GM19043 (cell line): ENCODE results near the gene CCDC107.

ENCODE experiments used
- ATAC-seq: cut with Tn5 transposase; IDR thresholded peaks from one replicate; pipeline ENCODE4 v1.9.1; 2021; ENCODE audit warnings: low read depth; ENCODE audit not compliant: unreplicated experiment

The CCDC107 gene

GRCh38 chr9:35700031-35700430, 41.9 kb downstream of the CCDC107 start:
- no peak for ATAC-seq

DNA sequence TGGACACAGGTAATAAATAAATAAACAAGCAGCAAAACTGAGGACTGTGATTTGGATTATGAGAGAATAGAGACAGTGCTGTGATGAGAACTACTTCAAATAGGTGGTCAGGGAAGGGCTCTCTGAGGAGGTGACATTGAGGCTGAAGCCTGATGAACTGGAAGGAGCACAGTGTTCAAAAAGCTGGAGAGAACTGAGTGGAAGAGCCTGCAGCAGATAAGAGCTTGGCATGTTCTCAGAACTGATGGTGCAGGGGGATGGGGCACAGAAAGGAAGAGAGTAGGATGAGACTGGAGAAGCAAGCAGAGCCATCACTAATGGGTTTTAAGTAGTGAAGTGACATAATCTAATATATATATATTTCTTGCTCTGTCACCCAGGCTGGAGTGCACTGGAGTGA, 42.9 kb downstream of the CCDC107 start:
- no peak for ATAC-seq

GRCh38 chr9:35702696-35703095, 44.6 kb downstream of the CCDC107 start:
- no peak for ATAC-seq

DNA sequence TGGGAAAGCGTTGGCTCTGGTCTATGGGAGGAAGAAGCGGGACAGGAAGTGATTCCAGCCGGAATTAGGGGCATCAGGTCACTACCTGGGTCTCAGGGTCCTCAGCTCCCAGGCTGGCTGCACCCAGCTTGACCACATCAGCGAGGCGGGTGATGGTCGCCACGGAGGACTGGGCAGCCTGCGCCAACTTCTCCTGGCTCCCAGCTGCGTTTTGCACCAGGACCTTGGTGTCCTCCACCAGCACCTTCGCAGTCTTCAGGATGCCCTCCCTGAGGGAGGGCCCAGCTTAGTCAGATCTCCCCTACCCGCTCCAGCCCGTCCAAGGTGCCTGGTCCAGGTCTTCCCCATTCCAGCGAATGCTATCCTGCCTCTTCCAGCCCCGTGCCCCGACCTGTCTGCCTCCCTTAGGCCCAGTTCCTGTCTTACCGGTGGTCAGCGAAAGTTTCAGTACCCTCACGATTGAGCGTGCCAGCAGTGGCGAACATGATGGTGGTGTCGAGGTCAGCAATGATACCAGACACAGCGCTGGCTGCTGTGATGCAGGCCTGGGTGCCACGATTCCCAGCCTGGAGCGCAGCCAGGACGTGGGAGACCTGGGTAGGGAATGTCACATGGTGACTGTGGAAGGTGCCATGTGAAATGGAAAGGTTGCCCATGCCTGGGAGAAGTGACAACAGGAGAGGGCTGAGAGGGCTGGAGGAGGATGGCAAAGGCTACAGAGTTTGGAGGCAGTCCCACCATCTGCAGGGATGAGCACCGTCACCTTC, 46.0 kb downstream of the CCDC107 start:
- no peak for ATAC-seq

DNA sequence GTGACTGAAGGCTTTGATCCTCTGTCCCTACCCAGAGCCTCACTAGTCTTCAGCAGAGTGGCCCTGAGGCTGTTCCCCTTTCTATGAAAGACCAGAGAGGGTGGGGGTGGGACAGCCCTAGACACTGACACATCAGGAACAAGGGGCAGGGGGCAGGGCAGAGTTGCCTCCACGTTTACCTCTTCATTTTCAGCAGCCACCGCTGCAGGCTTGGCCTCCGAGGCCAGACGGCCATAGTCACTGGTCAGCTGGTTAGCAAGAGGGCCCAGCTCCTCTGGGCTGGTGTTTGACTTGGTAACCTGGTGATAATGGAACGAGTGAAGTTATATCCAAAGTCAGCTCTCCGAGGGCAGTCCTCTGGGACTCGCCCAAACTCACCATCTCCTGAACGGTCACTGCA, 47.3 kb downstream of the CCDC107 start:
- no peak for ATAC-seq

DNA sequence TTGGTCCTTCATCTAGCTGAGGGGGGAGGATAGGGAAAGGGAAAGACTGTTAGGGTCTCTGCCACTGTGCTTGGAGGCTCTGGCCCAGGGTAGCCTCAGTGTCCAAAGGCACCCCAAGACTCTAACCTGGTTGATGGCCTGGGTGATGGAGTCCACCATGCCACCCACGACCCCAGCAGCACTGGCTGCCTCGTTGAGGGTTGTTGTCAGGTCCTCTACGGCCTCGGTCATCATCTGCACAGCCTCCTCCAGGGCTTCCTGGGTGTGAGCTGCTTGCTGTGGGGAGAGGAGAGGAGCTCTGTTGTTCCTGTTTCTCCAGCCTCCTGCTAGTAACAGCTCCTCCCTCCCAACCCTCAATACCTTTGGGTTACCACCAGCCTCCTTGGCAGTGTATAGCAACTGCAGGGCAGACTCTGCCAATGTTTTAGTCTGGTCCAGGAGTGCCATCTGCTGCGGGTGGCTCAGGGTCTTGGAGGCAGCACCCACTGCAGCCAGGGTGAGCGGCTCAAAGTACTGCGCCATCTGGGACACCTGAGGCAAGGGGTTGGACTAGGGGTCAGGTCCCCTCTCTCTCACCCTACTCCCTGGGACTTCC, 47.8 kb downstream of the CCDC107 start:
- ATAC-seq = no peak

DNA sequence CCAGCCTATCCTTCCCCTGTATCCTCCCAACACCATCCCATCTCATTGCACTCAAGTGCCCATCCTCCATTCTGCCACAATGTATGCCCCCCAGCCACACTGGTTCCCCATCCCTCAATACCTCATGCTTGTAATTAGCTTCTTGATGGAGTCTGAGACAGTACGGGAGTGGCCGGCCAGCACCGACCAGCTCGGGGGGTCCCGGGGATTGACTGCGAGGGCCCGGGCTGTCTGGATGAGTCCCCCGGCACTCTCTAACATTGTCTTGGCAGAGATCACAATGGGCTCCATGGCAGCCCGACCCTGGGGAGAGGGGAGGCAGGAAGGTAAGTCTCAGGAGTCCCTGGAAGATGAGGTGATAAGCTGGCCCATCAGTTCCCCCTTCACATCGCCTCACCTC, 48.9 kb downstream of the CCDC107 start:
- ATAC-seq = no peak

DNA sequence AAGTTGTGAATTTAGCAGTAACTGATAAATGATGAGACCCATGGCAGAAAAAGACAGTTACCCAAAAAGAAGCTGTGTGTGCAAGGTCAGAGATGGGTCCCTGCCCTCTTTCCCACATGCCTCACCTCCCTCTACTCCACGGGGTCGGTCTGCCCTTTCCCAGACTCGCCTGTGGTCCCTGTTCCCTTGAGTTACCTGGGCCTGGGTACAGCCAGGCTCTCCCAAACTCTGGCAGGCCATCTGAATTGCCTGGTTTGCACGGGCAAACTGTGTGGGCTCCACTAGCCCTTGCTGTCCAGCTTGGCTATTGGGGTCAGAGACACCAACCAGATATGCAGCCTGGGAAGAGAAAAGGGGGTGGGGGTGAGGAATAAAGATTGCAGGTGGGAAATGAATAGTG, 50.1 kb downstream of the CCDC107 start:
- ATAC-seq = no peak

DNA sequence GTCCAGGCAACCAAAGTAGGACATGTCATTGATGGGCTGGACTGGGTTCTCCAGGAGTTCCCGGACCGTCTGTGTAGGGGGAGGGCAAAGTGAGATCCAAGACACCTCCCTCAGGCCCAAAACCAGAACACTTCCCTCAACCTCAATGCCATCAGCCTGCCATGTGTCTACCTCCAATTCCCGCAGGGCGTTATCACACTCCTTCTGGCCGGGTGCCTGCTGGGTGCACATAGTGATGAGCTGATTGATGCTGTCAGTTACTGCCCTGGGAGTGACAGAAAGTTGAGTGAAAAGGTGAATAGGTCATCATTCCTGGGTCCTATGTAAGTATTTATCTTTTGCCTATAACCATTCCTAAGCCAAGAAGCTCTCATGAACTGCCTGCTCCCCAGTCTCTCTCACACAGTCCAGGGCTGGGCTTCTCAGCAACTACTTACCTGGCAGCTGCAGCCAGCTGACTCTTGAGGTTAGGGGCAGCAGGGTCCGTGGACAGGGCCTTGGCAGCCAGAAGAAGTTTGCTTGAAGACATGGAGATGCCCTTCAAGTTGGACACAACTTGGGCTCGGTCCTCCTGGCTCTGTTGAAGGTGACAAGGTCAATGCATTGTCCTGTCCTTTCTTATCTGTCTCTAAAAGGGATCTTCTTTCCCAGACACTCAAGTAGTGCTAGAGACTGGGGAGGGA, 52.9 kb downstream of the CCDC107 start:
- no peak for ATAC-seq
